Panc1 (cell line): Measurements from ENCODE around the gene FRS2. TPM values are rescaled to one million over a fixed set of nuclear protein-coding genes. Genes with fewer than 3 reads are reported as not detected.
A peak's percentile ranks its signal among the peaks of the same experiment; 100 is the strongest.

Experiments used
- ATAC-seq: fragments of 200-7000 bp; cut with Tn5 transposase; 2 replicates; pipeline ENCODE4 v1.9.1; 2020; ENCODE audit warnings: mild to moderate bottlenecking, moderate library complexity
- BruUV-seq: library from RNA; stranded (reverse); fragments of 400-500 nt; replicated peaks from 2 replicates; lab custom pipeline; 2021; lab: Mats Ljungman, UMichigan
- CTCF ChIA-PET: fragments of 300-600 bp; sonication (Branson Sonifier 250); formaldehyde crosslinking; loops from one replicate; lab custom pipeline; 2022; ENCODE audit warnings: antibody characterized with exemption; lab: Charles Lee
- POLR2A ChIA-PET: fragments of 300-600 bp; sonication (Branson Sonifier 250); formaldehyde crosslinking; loops from one replicate; lab custom pipeline; 2022; ENCODE audit warnings: antibody characterized with exemption; lab: Charles Lee
- DNase-seq: peaks from one replicate; pipeline ENCODE4 v3.0.0-alpha.2; 2010; ENCODE audit warnings: low read depth, low spot score
- H3K27ac ChIP-seq: 2 replicates; pipeline ENCODE4 v1.5.1; 2011; ENCODE audit warnings: mild to moderate bottlenecking, low read length, inconsistent platforms
- H3K27me3 ChIP-seq: fragments of 200-500 bp; sonication (Bioruptor generic); 2 replicates; pipeline ENCODE4 v1.6.0; 2014; ENCODE audit warnings: low read length, inconsistent platforms; ENCODE audit not compliant: control insufficient read depth, insufficient read depth
- H3K36me3 ChIP-seq: fragments of 200-500 bp; sonication (Bioruptor generic); 2 replicates; pipeline ENCODE4 v1.5.1; 2014; ENCODE audit warnings: inconsistent platforms, mild to moderate bottlenecking, low read length, moderate library complexity; ENCODE audit not compliant: control insufficient read depth, insufficient read depth
- H3K4me1 ChIP-seq: 2 replicates; pipeline ENCODE4 v1.5.1; 2011; ENCODE audit warnings: inconsistent platforms, mild to moderate bottlenecking, low read length, moderate library complexity; ENCODE audit not compliant: control insufficient read depth, insufficient read depth
- H3K4me3 ChIP-seq, 2 experiments: 2 replicates each; pipeline ENCODE4 v1.5.1; 2011 to 2012; ENCODE audit warnings: low read depth in 2 of 2, low read length in 2 of 2, mild to moderate bottlenecking in 2 of 2, inconsistent platforms in 1 of 2, moderate library complexity in 1 of 2
- H3K9me3 ChIP-seq: fragments of 200-500 bp; sonication (Bioruptor generic); 2 replicates; pipeline ENCODE4 v1.5.1; 2014; ENCODE audit warnings: low read depth, mild to moderate bottlenecking, inconsistent platforms, low read length, moderate library complexity; ENCODE audit not compliant: control insufficient read depth, insufficient read depth
- CTCF ChIP-seq: fragments of 450-650 bp; IDR thresholded peaks from 2 replicates; pipeline ENCODE4 v1.5.1; 2017; ENCODE audit warnings: mild to moderate bottlenecking
- POLR2AphosphoS5 ChIP-seq: IDR thresholded peaks from 2 replicates; pipeline ENCODE4 v1.6.1; 2012; ENCODE audit warnings: mild to moderate bottlenecking, low read depth, low read length, moderate library complexity
- REST ChIP-seq, 2 experiments: IDR thresholded peaks; 2 replicates each; pipeline ENCODE4 v1.6.1; 2011 to 2012; ENCODE audit warnings: low read depth in 2 of 2, control low read depth in 1 of 2, low read length in 1 of 2, mild to moderate bottlenecking in 1 of 2, moderate library complexity in 1 of 2; ENCODE audit not compliant: insufficient read depth in 1 of 2
- SIN3A ChIP-seq: IDR thresholded peaks from 2 replicates; pipeline ENCODE4 v1.6.1; 2012; ENCODE audit warnings: low read depth, mild to moderate bottlenecking, low read length, moderate library complexity, borderline replicate concordance; ENCODE audit not compliant: insufficient read depth
- TCF7L2 ChIP-seq: IDR thresholded peaks from 2 replicates; pipeline ENCODE4 v1.6.1; 2011; ENCODE audit warnings: mild to moderate bottlenecking, low read depth, low read length, inconsistent platforms
- in situ Hi-C: cut with HindIII; loops from 2 replicates; pipeline ENCODE4 v1.10.0; 2016; ENCODE audit warnings: low sequenced_read_pairs, low pct_unique_long_range_greater_than_20kb
- intact Hi-C: fragments of 100-400 bp; cut with micrococcal nuclease; formaldehyde crosslinking; loops from one replicate; pipeline ENCODE4 v1.10.0; 2022; ENCODE audit not compliant: unreplicated experiment
- total RNA-seq: library from RNA; stranded (reverse); gene quantifications from one replicate; pipeline ENCODE4 v1.2.1, GENCODE V29; 2021; ENCODE audit not compliant: unreplicated experiment

FRS2 gene
- total RNA-seq, 1 experiment from 2014 or later, result 26.6 TPM

- Histone ChIP-seq H3K4me1 (no peaks in the 10 kb centered on the region), H3K36me3 (peaks cover 39% of the 10 kb centered on the region), H3K27ac (peak within 1 kb of the TSS; percentile 83), H3K27me3 (no peaks in the 10 kb centered on the region), H3K4me3 (peak within 1 kb of the TSS; percentile 96 to 98), H3K9me3 (no peaks in the 10 kb centered on the region)
- DNase-seq (peak; percentile 65), ATAC-seq (peak; percentile 99)
- POLR2A ChIA-PET, result no interaction called here
- in situ Hi-C loops (loop anchor here (25.0 kb wide), 1 partner anchor 98 kb away; no protein-coding TSS in a partner anchor), intact Hi-C loops (no loop called here)
- TF ChIP-seq POLR2AphosphoS5 (peak; percentile 95), CTCF (0 out of 2 replicates have a peak, but pooled peaks have one; percentile 18), SIN3A (0 out of 2 replicates have a peak, but pooled peaks have one; percentile 73), REST (IDR thresholded peaks at IDR 0.05; ENCODE audit: insufficient read depth in 1 of 2, low read depth in 2 of 2, low read length in 1 of 2) (no peak), TCF7L2 (peak; percentile 97)
- BruUV-seq, result no TSS peak
- CTCF ChIA-PET, result interaction anchor here (0.8 kb wide), 1 partner anchor 16 kb away, joined by 3 read pairs; no protein-coding TSS in a partner anchor
Measured at GRCh38 chr12:69585189-69586062, 115.2 kb downstream of the FRS2 start, which contains the start of gene CCT2. Gene CCT2 (plus strand): TSS chr12:69585459. CDS start chr12:69585522, 63 bp downstream.

- H3K27ac ChIP-seq, result no peak overlapping the region
- POLR2A ChIA-PET, result no interaction called here
- intact Hi-C loops (no loop called here), in situ Hi-C loops (loop anchor here (25.0 kb wide), 1 partner anchor 101 kb away; no protein-coding TSS in a partner anchor)
- H3K27me3 ChIP-seq, result no peaks in the 10 kb centered on the region
- TF ChIP-seq SIN3A (no peak), REST (IDR thresholded peaks at IDR 0.05; ENCODE audit: insufficient read depth in 1 of 2, low read depth in 2 of 2, low read length in 1 of 2) (no peak), TCF7L2 (no peak), CTCF (no peak), POLR2AphosphoS5 (no peak)
- no peaks in the 10 kb centered on the region for H3K9me3 ChIP-seq
- no peak overlapping the region for H3K4me3 ChIP-seq
- no peak for ATAC-seq
- DNase-seq, result no peak
- no peaks in the 10 kb centered on the region for H3K4me1 ChIP-seq
- H3K36me3 ChIP-seq, result peaks cover 59% of the 10 kb centered on the region
- CTCF ChIA-PET, result no interaction called here
- no TSS peak for BruUV-seq
Measured at GRCh38 chr12:69588527-69588926, 118.3 kb downstream of the FRS2 start.
